Medulla oblongata (tissue), 1 donor: ENCODE measurements around the gene DNASE1L3.
"Not testable (repeated sequence)": the region's sequence is repeated elsewhere in the genome, so short reads cannot be mapped to it uniquely, and the experiment has no call there.

Source experiments
- DNase-seq: peaks from one replicate; pipeline ENCODE4 v3.0.0-alpha.2; 2015; ENCODE audit errors: extremely low spot score

Gene DNASE1L3

DNA sequence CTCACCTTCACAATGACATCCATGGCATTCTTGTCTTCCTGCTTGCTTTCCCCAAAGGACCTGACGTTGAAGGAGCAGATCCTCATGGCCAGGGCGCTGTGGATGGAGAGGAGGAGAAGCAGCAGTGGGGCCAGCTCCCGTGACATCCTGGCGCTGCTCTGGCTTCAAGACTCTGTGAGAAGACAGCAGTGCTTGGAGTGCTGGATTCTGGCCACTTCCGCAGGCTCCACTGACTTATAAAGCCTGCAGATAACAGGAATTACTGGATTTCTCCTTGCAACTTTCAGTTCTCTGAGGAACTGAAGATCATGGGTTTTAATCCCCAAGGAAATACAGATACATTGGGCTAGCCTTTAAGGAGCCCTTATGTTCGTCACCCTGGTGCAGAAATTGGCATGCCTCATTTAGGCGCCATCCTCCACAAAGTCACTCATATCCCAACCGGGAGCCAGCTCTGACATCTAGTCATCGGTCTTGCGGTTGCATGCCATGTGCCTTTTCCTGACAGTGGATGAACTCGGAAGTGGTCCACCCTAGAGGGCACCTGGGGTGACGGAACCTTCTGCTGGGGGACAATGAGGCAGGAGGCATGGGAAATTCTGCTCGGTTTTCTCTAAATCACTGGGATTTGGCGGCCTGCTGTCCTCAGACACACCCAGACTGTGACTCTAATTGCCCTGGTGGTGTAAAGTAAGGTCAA, at the start of gene DNASE1L3:
Gene DNASE1L3, minus strand, starts transcription at position 212 of the 700 bp plus-strand sequence. Its CDS starts 66 bp downstream, at position 146.
- no peak for DNase-seq

GRCh38 chr3:58260261-58260731, 49.5 kb upstream of the DNASE1L3 start:
- DNase-seq: peak; percentile 69

DNA sequence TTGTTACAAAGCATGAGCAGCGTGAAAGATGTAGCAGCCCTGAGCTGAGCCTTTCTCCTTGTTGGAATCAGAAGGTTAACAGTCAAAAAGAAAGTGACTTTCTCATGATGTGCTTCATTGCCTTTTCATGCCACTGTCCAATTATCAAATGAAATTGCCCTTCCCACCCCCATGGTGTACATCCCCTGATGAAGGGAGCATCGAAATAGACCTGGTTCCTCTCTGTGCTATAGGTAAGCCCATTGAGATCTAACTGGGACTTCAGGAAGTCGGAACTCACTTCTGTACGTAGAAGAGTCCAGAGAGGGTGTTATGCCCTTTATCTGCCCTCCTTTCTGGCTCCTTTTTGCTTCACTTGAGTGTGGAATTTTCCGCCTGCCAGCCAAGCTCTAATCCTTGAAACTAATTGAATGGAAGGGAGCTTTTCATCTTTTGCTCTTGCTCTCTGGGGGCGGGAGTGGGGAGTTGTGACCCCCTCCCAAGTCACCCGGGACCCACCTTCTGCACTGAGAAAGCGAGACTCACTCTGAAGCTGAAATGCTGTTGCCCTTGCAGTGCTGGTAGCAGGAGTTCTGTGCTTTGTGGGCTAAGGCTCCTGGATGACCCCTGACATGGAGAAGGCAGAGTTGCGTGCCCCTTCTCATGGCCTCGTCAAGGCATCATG, 47.8 kb upstream of the DNASE1L3 start:
- DNase-seq: no peak

DNA sequence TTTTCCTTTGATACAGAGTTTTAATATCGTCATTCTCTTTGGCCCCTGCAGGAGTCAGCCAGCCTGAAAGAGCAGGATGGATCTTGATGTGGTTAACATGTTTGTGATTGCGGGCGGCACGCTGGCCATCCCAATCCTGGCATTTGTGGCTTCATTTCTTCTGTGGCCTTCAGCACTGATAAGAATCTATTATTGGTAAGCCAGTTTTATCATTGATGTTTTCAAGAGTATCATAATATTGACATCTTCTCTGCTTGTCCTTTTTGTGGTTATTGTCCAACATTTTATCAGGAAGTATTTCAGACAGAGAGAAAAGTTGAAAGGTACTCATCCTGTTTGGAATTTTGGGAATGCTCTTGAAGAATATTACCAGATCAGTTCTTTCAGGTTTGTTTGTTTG, 45.7 kb upstream of the DNASE1L3 start:
- DNase-seq: no peak

- DNase-seq: no peak
Measured at GRCh38 chr3:58256061-58256460, 45.3 kb upstream of the DNASE1L3 start.

- DNase-seq: no peak
Measured at GRCh38 chr3:58254144-58254543, 43.4 kb upstream of the DNASE1L3 start.

GRCh38 chr3:58251631-58252035, 40.9 kb upstream of the DNASE1L3 start:
- no peak for DNase-seq

- DNase-seq: no peak
Measured at GRCh38 chr3:58250093-58250707, 39.4 kb upstream of the DNASE1L3 start.

DNA sequence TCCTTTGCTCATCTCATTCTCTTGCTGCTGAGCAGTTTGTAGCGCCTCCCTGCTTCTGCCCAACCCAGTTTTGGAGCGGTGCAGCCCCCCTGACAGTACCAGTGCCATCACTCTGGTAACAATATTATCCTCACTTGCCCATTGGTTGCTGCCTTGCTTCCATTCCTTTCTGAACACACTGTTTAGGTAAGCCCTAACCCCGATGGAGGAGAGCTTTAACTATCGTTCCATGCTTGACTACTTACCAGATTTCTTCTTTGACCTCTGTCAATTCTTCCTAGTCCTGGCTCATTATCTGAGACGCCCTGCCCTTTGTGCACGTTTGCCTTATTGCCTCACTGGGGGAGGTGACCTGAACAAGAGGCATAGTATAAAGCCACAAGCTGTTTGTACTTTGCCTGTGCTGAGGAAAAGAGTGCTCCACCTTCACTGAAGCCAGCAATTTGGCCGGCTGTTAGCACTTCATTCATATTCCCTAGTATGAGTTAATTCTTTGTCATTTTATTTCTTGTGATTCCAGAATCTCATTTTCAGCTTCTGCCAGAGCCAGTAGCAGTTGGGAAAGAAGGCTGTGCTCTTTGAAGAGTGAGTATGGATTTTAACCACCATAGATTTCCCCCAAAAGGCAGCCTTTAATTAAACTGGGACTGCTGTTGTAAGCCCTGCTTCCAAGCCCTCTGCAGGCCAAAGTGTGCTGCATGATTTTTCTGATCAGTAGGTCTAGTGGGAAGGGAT, 38.8 kb upstream of the DNASE1L3 start:
- no peak for DNase-seq

- no peak for DNase-seq
Measured at GRCh38 chr3:58246148-58247047, 35.6 kb upstream of the DNASE1L3 start.

DNA sequence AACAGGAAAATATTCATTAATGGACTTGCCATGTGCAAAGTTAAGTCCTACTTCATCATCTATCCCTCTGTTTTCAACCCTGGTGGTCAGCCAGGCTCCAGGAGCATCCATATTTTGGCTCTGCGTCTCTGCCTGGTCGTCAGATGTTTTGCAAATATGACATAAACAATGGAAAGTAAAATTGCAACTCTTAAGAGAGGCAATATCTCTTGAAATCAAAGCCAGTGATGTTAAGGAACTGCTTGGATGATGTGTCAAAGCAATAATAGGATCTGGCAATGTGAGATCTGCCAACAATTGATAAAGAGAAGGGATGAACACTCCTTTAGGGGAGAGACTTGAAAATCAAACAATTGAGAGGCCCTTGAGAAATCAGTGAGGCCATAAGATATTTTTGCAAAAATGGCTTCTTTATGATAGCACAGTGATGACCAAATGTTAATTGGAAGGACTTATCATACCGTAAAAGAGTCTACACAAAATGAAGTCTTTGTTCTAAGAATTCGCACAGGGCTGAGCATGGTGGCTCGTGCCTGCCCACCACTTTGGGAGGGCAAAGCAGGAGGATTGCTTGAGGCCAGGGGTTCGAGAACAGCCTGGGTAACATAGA, 33.3 kb upstream of the DNASE1L3 start:
- no peak for DNase-seq

DNA sequence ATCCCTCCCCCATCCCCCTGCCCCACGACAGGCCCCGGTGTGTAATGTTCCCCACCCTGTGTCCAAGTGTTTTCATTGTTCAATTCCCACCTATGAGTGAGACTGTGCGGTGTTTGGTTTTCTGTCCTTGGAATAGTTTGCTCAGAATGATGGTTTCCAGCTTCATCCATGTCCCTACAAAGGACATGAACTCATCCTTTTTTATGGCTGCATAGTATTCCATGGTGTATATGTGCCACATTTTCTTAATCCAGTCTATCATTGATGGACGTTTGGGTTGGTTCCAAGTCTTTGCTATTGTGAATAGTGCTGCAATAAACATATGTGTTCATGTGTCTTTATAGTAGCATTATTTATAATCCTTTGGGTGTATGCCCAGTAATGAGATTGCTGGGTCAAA, 32.1 kb upstream of the DNASE1L3 start:
- not testable (repeated sequence) for DNase-seq

- no peak for DNase-seq
Measured at GRCh38 chr3:58242340-58242739, 31.6 kb upstream of the DNASE1L3 start.

DNA sequence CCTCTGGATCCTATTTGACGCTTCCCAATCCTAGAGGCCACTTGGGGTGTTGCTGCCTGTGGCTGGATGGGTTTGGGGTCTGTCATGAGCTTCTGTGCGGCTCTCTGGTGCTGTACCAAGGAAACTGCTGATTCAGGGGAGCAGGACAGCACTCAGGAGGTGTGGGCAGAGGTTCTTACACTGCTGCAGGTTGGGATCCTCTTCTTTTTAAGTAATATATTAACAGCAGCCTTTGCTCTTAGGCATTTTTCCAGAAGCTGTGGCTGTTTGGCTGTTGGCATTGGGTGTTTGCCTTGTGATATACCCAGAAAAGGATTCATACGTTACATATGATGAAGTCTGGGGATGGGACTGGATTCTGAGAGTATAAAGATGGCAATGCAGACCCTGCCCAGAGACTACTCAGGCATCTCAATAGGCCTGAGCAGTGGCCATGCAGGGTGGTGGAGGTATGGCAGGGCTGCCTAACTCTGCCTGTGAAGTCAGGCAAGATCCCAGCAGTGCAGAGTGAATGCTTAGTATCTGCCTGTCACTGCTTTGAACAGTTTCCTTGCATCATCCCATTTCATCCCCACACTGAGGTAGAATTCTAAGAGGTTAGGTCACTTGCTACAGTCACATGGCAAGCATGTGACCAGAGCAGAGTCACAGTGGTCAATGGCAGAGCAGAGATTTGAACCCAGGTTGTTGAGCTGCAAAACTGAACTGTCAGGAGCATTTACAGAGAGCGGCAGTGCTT, 30.7 kb upstream of the DNASE1L3 start:
- no peak for DNase-seq

- DNase-seq: no peak
Measured at GRCh38 chr3:58238830-58239229, 28.1 kb upstream of the DNASE1L3 start.

DNA sequence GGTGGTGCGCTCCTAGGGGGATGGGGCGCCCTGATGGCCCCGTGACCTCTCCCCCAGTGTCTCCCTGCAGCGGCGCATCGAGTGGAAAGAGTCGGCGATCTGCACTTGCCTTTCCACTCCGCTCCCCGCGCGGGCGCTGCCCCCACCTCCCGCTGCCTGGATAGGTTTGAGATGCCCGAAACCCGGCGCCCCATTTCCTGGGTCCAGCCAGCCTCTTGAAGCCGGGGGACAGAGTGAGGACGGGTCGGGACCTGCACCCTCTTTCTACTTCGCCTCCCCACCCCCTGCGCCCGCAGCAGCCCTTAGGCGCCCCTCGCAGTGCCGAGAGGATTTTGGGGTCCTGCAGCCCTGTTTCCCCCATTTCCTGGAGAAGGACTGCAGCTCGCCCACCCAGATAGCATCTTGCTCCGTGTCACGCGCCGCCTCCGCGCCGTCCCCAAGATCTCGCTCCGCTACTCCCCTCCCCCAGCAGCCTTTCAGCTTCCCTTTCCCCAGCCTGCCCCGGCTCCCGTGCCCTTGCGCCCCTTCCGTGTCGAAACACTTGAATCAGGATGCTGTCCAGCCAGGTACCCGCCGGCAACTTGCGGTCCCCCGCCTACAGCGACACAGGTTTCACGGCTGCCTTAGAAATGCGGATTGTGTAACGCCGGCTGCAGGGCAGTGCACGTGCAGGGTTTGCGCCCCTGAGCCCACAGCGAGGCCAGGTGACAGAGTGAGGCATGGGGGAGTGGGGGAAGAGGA, 27.3 kb upstream of the DNASE1L3 start:
- peak; percentile 71 for DNase-seq

- DNase-seq: peak; percentile 82
Measured at GRCh38 chr3:58237238-58237940, 26.6 kb upstream of the DNASE1L3 start, which contains the start of gene ABHD6. Gene ABHD6, plus strand, starts transcription at chr3:58237792. Its CDS starts 18,795 bp downstream, at chr3:58256587.

- no peak for DNase-seq
Measured at GRCh38 chr3:58236527-58237237, 25.9 kb upstream of the DNASE1L3 start.
